T47D (cell line): ENCODE measurements around the gene HHATL.

ENCODE experiments used
- DNase-seq, 2 experiments: peaks; one replicate each; pipeline versions ENCODE4 v3.0.0 to v3.0.0-alpha.2; 2011 to 2012; ENCODE audit warnings: low read depth in 1 of 2, low spot score in 1 of 2
- JUND ChIP-seq: IDR thresholded peaks from 2 replicates; pipeline ENCODE4 v1.6.1; 2012; ENCODE audit warnings: low read depth
- in situ Hi-C: cut with HindIII; loops from 2 replicates; pipeline ENCODE4 v1.10.0; 2016; ENCODE audit warnings: low sequenced_read_pairs, low pct_unique_long_range_greater_than_20kb

The HHATL gene

GRCh38 chr3:42651248-42652091, 51.1 kb downstream of the HHATL start:
- DNase-seq, result no peak
- in situ Hi-C loops, result no loop called here
- TF ChIP-seq JUND, result no peak

- no peak for TF ChIP-seq JUND
- in situ Hi-C loops, result no loop called here
- DNase-seq, result no peak
These were observed 52.8 kb downstream of the HHATL start for GRCh38 chr3:42649783-42650182.

- TF ChIP-seq JUND, result no peak
- DNase-seq, result no peak
- in situ Hi-C loops, result no loop called here
These were observed 53.6 kb downstream of the HHATL start for GRCh38 chr3:42649006-42649405.

- no peak for TF ChIP-seq JUND
- DNase-seq, result no peak
- in situ Hi-C loops, result no loop called here
These were observed 54.7 kb downstream of the HHATL start for GRCh38 chr3:42647821-42648459.
